NCI-H524 (cell line): ENCODE measurements around the gene USP12.
A peak's percentile ranks its signal among the peaks of the same experiment; 100 is the strongest.

ENCODE experiments used
- DNase-seq, 2 experiments: peaks; one replicate each; lab custom pipeline; 2025; lab: John Stamatoyannopoulos, UW

The USP12 gene

GRCh38 chr13:27035892-27036235, 135.7 kb downstream of the USP12 start:
- DNase-seq = no peak

- DNase-seq = no peak
These were observed 136.9 kb downstream of the USP12 start for GRCh38 chr13:27034678-27035111.

GRCh38 chr13:27028683-27029480, 142.7 kb downstream of the USP12 start:
- no peak for DNase-seq

- DNase-seq = no peak
These were observed 144.4 kb downstream of the USP12 start for GRCh38 chr13:27027086-27027667.

- no peak for DNase-seq
These were observed 145.2 kb downstream of the USP12 start for GRCh38 chr13:27026396-27026795.

GRCh38 chr13:27024776-27025492, 146.7 kb downstream of the USP12 start:
- no peak for DNase-seq

GRCh38 chr13:27024074-27024461, 147.5 kb downstream of the USP12 start:
- no peak for DNase-seq

- peak in 1 of 2 experiments; percentile 58 for DNase-seq
These were observed 148.1 kb downstream of the USP12 start for GRCh38 chr13:27023385-27024073.

- no peak for DNase-seq
These were observed 148.9 kb downstream of the USP12 start for GRCh38 chr13:27022571-27023311.

- DNase-seq = no peak
These were observed 151.2 kb downstream of the USP12 start for GRCh38 chr13:27020415-27020814.

GRCh38 chr13:27018882-27019281, 152.7 kb downstream of the USP12 start:
- DNase-seq = no peak

GRCh38 chr13:27018344-27018861, 153.2 kb downstream of the USP12 start:
- no peak for DNase-seq

- DNase-seq = peak; percentile 79 to 91
These were observed 154.7 kb downstream of the USP12 start for GRCh38 chr13:27016875-27017274.
